ENCODE data around the gene IFITM1. TPM values are rescaled to one million over a fixed set of nuclear protein-coding genes. Genes with fewer than 3 reads are reported as not detected.
A peak's percentile ranks its signal among the peaks of the same experiment; 100 is the strongest.

Gene IFITM1
- total and polyA plus RNA-seq, 9 of the 15 experiments (the other 6 are each of a cell fraction or from before 2014, with no cell fraction given), result 691 to 5,579 (median 974) TPM

- TF ChIP-seq, protein P1, sequence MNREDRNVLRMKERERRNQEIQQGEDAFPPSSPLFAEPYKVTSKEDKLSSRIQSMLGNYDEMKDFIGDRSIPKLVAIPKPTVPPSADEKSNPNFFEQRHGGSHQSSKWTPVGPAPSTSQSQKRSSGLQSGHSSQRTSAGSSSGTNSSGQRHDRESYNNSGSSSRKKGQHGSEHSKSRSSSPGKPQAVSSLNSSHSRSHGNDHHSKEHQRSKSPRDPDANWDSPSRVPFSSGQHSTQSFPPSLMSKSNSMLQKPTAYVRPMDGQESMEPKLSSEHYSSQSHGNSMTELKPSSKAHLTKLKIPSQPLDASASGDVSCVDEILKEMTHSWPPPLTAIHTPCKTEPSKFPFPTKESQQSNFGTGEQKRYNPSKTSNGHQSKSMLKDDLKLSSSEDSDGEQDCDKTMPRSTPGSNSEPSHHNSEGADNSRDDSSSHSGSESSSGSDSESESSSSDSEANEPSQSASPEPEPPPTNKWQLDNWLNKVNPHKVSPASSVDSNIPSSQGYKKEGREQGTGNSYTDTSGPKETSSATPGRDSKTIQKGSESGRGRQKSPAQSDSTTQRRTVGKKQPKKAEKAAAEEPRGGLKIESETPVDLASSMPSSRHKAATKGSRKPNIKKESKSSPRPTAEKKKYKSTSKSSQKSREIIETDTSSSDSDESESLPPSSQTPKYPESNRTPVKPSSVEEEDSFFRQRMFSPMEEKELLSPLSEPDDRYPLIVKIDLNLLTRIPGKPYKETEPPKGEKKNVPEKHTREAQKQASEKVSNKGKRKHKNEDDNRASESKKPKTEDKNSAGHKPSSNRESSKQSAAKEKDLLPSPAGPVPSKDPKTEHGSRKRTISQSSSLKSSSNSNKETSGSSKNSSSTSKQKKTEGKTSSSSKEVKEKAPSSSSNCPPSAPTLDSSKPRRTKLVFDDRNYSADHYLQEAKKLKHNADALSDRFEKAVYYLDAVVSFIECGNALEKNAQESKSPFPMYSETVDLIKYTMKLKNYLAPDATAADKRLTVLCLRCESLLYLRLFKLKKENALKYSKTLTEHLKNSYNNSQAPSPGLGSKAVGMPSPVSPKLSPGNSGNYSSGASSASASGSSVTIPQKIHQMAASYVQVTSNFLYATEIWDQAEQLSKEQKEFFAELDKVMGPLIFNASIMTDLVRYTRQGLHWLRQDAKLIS (CRISPR knock-in tag; IDR thresholded peaks at IDR 0.05), result no peak
- no peak for TF ChIP-seq EP400 (IDR thresholded peaks at IDR 0.05)
- TF ChIP-seq DEAF1 (CRISPR knock-in tag; IDR thresholded peaks at IDR 0.05), result 0 out of 2 replicates have a peak, but pooled peaks have one; percentile 5
- no peak for TF ChIP-seq POLR3G (IDR thresholded peaks at IDR 0.05; ENCODE audit: extremely low read depth, insufficient read length, insufficient replicate concordance)
- TF ChIP-seq BACH1 (tag; IDR thresholded peaks at IDR 0.05), result peak; percentile 92
- peak; percentile 96 for TF ChIP-seq MEF2D (tag; conservative IDR thresholded peaks at IDR 0.05; ENCODE audit: low read depth)
- no peak for TF ChIP-seq ZBTB1 (CRISPR knock-in tag; IDR thresholded peaks at IDR 0.05; ENCODE audit: borderline replicate concordance, low read depth)
- peak; percentile 62 for TF ChIP-seq ETV1 (tag; conservative IDR thresholded peaks at IDR 0.05; ENCODE audit: low read depth)
- TF ChIP-seq KLF16 (IDR thresholded peaks at IDR 0.05), result no peak
- TF ChIP-seq ZNF764 (CRISPR knock-in tag; IDR thresholded peaks at IDR 0.05; ENCODE audit: low read depth), result no peak
- no peak for TF ChIP-seq CBX3 (IDR thresholded peaks at IDR 0.05; ENCODE audit: borderline replicate concordance in 1 of 2, low read length in 2 of 2)
- peak; percentile 80 for TF ChIP-seq TAF7 (tag; IDR thresholded peaks at IDR 0.05)
- TF ChIP-seq WHSC1 (IDR thresholded peaks at IDR 0.05; ENCODE audit: low read length), result no peak
- no peak for TF ChIP-seq SIN3B (IDR thresholded peaks at IDR 0.05; ENCODE audit: low read depth)
- TF ChIP-seq ZNF76 (CRISPR knock-in tag; IDR thresholded peaks at IDR 0.05; ENCODE audit: borderline replicate concordance), result peak; percentile 99
- peak; percentile 85; the same call in 1 of the 2 replicates for TF ChIP-seq ZNF586 (CRISPR knock-in tag; conservative IDR thresholded peaks at IDR 0.05)
- TF ChIP-seq JUND (IDR thresholded peaks at IDR 0.05; ENCODE audit: borderline replicate concordance, low read depth, low read length), result no peak
- TF ChIP-seq JUND (tag; IDR thresholded peaks at IDR 0.05; ENCODE audit: borderline replicate concordance, low read depth, low read length), result peak; percentile 74; the same call in 2 of the 3 replicates
- TF ChIP-seq, protein P2, sequence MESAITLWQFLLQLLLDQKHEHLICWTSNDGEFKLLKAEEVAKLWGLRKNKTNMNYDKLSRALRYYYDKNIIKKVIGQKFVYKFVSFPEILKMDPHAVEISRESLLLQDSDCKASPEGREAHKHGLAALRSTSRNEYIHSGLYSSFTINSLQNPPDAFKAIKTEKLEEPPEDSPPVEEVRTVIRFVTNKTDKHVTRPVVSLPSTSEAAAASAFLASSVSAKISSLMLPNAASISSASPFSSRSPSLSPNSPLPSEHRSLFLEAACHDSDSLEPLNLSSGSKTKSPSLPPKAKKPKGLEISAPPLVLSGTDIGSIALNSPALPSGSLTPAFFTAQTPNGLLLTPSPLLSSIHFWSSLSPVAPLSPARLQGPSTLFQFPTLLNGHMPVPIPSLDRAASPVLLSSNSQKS (CRISPR knock-in tag; IDR thresholded peaks at IDR 0.05), result peak; percentile 87
- TF ChIP-seq TSC22D4 (tag; IDR thresholded peaks at IDR 0.05), result no peak
- TF ChIP-seq ETS1 (conservative IDR thresholded peaks at IDR 0.05; ENCODE audit: control insufficient read depth, low read depth, low read length), result no peak
- peak; percentile 78; the same call in 1 of the 2 replicates for TF ChIP-seq ZNF212 (CRISPR knock-in tag; IDR thresholded peaks at IDR 0.05)
These were observed 38.7 kb downstream of the IFITM1 start (continued) for GRCh38 chr11:352456-353031.

Data from K562 (cell line).